Large intestine (tissue), 3 donors: ENCODE results near the gene RASAL3. TPM values are rescaled to one million over a fixed set of nuclear protein-coding genes. Genes with fewer than 3 reads are reported as not detected.
A peak's percentile ranks its signal among the peaks of the same experiment; 100 is the strongest.

Source experiments
- DNase-seq, 2 donors: peaks; one replicate each; pipeline versions ENCODE4 v3.0.0 to v3.0.0-alpha.2; 2013
- H3K27ac ChIP-seq: one replicate; pipeline ENCODE4 v1.5.1; 2013; ENCODE audit warnings: low read length
- H3K27me3 ChIP-seq: 2 replicates; pipeline ENCODE4 v1.6.1; 2013; ENCODE audit warnings: low read length; ENCODE audit not compliant: control insufficient read depth, insufficient read depth
- H3K36me3 ChIP-seq: 2 replicates; pipeline ENCODE4 v1.6.1; 2013; ENCODE audit warnings: low read length; ENCODE audit not compliant: control insufficient read depth, insufficient read depth
- H3K4me1 ChIP-seq: one replicate; pipeline ENCODE4 v1.6.1; 2013; ENCODE audit warnings: low read length; ENCODE audit not compliant: control insufficient read depth, insufficient read depth
- H3K4me3 ChIP-seq: one replicate; pipeline ENCODE4 v1.5.1; 2013; ENCODE audit warnings: low read length
- H3K9me3 ChIP-seq: one replicate; pipeline ENCODE4 v1.6.1; 2013; ENCODE audit warnings: mild to moderate bottlenecking, low read depth, low read length, moderate library complexity; ENCODE audit not compliant: control insufficient read depth
- WGBS: methylation state at CpG from one replicate; pipeline ENCODE4 v1.1.5; 2013; ENCODE audit warnings: low lambda C conversion rate; ENCODE audit not compliant: insufficient coverage; 5-methylcytosine and 5-hydroxymethylcytosine counted together
- polyA plus RNA-seq: library from polyadenylated mRNA; unstranded; fragments of 120-200 nt; gene quantifications from one replicate; pipeline ENCODE4 v1.2.1, GENCODE V29; 2013

The RASAL3 gene
- polyA plus RNA-seq, 1 donor: 2.8 TPM

GRCh38 chr19:15448778-15449619, 15.3 kb downstream of the RASAL3 start:
- no CpG with 5 or more reads among the region's 43 CpGs for WGBS
- Histone ChIP-seq H3K4me1 (peaks cover 9% of the 10 kb centered on the region), H3K9me3 (no peaks in the 10 kb centered on the region), H3K27me3 (peaks cover 14% of the 10 kb centered on the region), H3K27ac (no peak overlapping the region), H3K4me3 (peak overlapping the region; percentile 48), H3K36me3 (no peaks in the 10 kb centered on the region)
- peak in 1 of 2 donors; percentile 17 for DNase-seq

GRCh38 chr19:15448044-15448777, 16.1 kb downstream of the RASAL3 start:
- peaks cover 9% of the 10 kb centered on the region for H3K4me1 ChIP-seq
- 18% methylated on average over 3 of the region's 17 CpGs for WGBS
- no peak overlapping the region for H3K27ac ChIP-seq
- H3K27me3 ChIP-seq: peaks cover 6% of the 10 kb centered on the region
- H3K36me3 ChIP-seq: no peaks in the 10 kb centered on the region
- no peak overlapping the region for H3K4me3 ChIP-seq
- H3K9me3 ChIP-seq: no peaks in the 10 kb centered on the region
- DNase-seq: no peak

- no peaks in the 10 kb centered on the region for H3K9me3 ChIP-seq
- WGBS: no CpG with 5 or more reads among the region's 4 CpGs
- no peak overlapping the region for H3K27ac ChIP-seq
- H3K4me1 ChIP-seq: peaks cover 5% of the 10 kb centered on the region
- no peaks in the 10 kb centered on the region for H3K27me3 ChIP-seq
- no peak overlapping the region for H3K4me3 ChIP-seq
- DNase-seq: no peak
- no peaks in the 10 kb centered on the region for H3K36me3 ChIP-seq
Measured at GRCh38 chr19:15447057-15447456, 17.3 kb downstream of the RASAL3 start.

GRCh38 chr19:15445807-15446376, 18.5 kb downstream of the RASAL3 start:
- Histone ChIP-seq H3K36me3 (no peaks in the 10 kb centered on the region), H3K9me3 (no peaks in the 10 kb centered on the region), H3K27ac (no peak overlapping the region), H3K4me3 (no peak overlapping the region), H3K27me3 (no peaks in the 10 kb centered on the region), H3K4me1 (peaks cover 5% of the 10 kb centered on the region)
- DNase-seq: no peak
- WGBS: no CpG with 5 or more reads among the region's 7 CpGs

- WGBS: no CpG with 5 or more reads among the region's 9 CpGs
- Histone ChIP-seq H3K27me3 (no peaks in the 10 kb centered on the region), H3K4me3 (no peak overlapping the region), H3K4me1 (peaks cover 5% of the 10 kb centered on the region), H3K9me3 (no peaks in the 10 kb centered on the region), H3K36me3 (no peaks in the 10 kb centered on the region), H3K27ac (no peak overlapping the region)
- no peak for DNase-seq
Measured at GRCh38 chr19:15445227-15445605, 19.1 kb downstream of the RASAL3 start.

- H3K4me3 ChIP-seq: no peak overlapping the region
- WGBS: no CpG with 5 or more reads among the region's 15 CpGs
- no peaks in the 10 kb centered on the region for H3K27me3 ChIP-seq
- H3K9me3 ChIP-seq: no peaks in the 10 kb centered on the region
- no peaks in the 10 kb centered on the region for H3K36me3 ChIP-seq
- no peak overlapping the region for H3K27ac ChIP-seq
- peaks cover 5% of the 10 kb centered on the region for H3K4me1 ChIP-seq
- DNase-seq: no peak
Measured at GRCh38 chr19:15444505-15445226, 19.7 kb downstream of the RASAL3 start.

GRCh38 chr19:15443838-15444237, 20.5 kb downstream of the RASAL3 start:
- Histone ChIP-seq H3K4me3 (no peak overlapping the region), H3K27me3 (no peaks in the 10 kb centered on the region), H3K36me3 (no peaks in the 10 kb centered on the region), H3K9me3 (no peaks in the 10 kb centered on the region), H3K4me1 (peaks cover under 1% of the 10 kb centered on the region), H3K27ac (no peak overlapping the region)
- DNase-seq: no peak
- WGBS: no CpG with 5 or more reads among the region's 10 CpGs

- Histone ChIP-seq H3K9me3 (no peaks in the 10 kb centered on the region), H3K4me3 (no peak overlapping the region), H3K27me3 (no peaks in the 10 kb centered on the region), H3K36me3 (no peaks in the 10 kb centered on the region), H3K27ac (no peak overlapping the region), H3K4me1 (no peaks in the 10 kb centered on the region)
- DNase-seq: no peak
- 80% methylated on average over 1 of the region's 3 CpGs for whole genome bisulfite sequencing
Measured at GRCh38 chr19:15443325-15443724, 21.0 kb downstream of the RASAL3 start.

- no peaks in the 10 kb centered on the region for H3K36me3 ChIP-seq
- H3K4me1 ChIP-seq: no peaks in the 10 kb centered on the region
- H3K4me3 ChIP-seq: no peak overlapping the region
- H3K9me3 ChIP-seq: no peaks in the 10 kb centered on the region
- H3K27me3 ChIP-seq: no peaks in the 10 kb centered on the region
- no peak for DNase-seq
- no CpG with 5 or more reads among the region's 13 CpGs for WGBS
- no peak overlapping the region for H3K27ac ChIP-seq
Measured at GRCh38 chr19:15442142-15442920, 22.0 kb downstream of the RASAL3 start.
